Endothelial cell of umbilical vein (primary cell): ENCODE data around the gene SERPIND1.

ENCODE experiments used
- CTCF ChIP-seq, 2 donors: IDR thresholded peaks; 1 replicate in 1 of 2; 2 replicates in 1 of 2; pipeline ENCODE4 v1.5.1; 2011; ENCODE audit warnings: low read length in 2 of 2, mild to moderate bottlenecking in 2 of 2, moderate library complexity in 2 of 2, control low read depth in 1 of 2, inconsistent platforms in 1 of 2, low read depth in 1 of 2; ENCODE audit not compliant: insufficient read depth in 1 of 2; ENCODE audit errors: extremely low read depth in 1 of 2
- EZH2 ChIP-seq: IDR thresholded peaks from 2 replicates; pipeline ENCODE4 v1.6.1; 2012; ENCODE audit warnings: borderline replicate concordance, low read depth, mild to moderate bottlenecking, moderate library complexity, low read length, inconsistent platforms; ENCODE audit not compliant: severe bottlenecking
- POLR2A ChIP-seq: IDR thresholded peaks from 2 replicates; pipeline ENCODE4 v1.6.1; 2012; ENCODE audit warnings: low read depth, mild to moderate bottlenecking, control low read depth, low read length

- peak in 1 of 2 donors; percentile 14 for TF ChIP-seq CTCF (IDR thresholded peaks at IDR 0.05; ENCODE audit: extremely low read depth in 1 of 2, insufficient read depth in 1 of 2, low read depth in 1 of 2, low read length in 2 of 2)
- TF ChIP-seq POLR2A, result no peak
- no peak for TF ChIP-seq EZH2
Observed at GRCh38 chr22:20758688-20759087, 15.2 kb upstream of the SERPIND1 start.
